Renal pelvis (tissue), 4 donors: Measurements from ENCODE around the gene KLHDC7A. TPM values are rescaled to one million over a fixed set of nuclear protein-coding genes. Genes with fewer than 3 reads are reported as not detected.
A peak's percentile ranks its signal among the peaks of the same experiment; 100 is the strongest.

Experiments
- DNase-seq: peaks from one replicate; pipeline ENCODE4 v3.0.0-alpha.2; 2013
- polyA plus RNA-seq, 3 donors: library from polyadenylated mRNA; unstranded; fragments of 120-200 nt; gene quantifications; one replicate each; pipeline ENCODE4 v1.2.1, GENCODE V29; 2013; ENCODE audit not compliant: insufficient read length in 3 of 3

Gene KLHDC7A
- polyA plus RNA-seq, 3 donors: 12.5 to 14.3 (median 13.5) TPM

DNA sequence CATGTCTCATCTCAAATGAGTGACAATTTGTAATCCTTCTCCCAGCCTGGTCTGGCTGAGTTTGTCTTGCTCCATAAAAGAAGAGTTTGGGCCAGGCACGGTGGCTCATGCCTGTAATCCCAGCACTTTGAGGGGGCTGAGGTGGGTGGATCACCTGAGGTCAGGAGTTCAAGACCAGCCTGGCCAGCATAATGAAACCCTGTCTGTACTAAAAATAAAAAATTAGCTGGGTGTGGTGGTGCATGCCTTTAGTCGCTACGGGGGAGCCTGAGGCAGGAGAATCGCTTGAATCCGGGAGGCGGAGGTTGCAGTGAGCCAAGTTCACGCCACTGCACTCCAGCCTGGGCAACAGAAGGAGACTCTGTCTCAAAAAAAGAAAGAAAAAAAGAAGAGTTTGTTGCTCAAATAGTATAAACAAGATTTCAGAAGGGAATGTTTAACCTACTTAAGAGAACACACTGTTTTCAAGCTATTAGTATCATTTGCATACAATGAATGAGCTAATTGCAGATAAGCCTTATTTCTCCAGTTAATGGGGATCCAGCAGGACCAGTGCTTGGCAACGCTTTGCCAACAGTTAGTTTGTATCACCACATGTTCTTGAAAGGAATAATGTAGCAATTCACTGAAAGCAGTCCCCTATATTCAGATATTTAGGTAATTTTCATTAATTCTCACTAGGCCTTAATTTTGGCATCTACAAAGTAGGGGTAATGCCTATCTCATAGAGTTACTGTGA lies 15.9 kb downstream of the KLHDC7A start:
- DNase-seq: no peak

DNA sequence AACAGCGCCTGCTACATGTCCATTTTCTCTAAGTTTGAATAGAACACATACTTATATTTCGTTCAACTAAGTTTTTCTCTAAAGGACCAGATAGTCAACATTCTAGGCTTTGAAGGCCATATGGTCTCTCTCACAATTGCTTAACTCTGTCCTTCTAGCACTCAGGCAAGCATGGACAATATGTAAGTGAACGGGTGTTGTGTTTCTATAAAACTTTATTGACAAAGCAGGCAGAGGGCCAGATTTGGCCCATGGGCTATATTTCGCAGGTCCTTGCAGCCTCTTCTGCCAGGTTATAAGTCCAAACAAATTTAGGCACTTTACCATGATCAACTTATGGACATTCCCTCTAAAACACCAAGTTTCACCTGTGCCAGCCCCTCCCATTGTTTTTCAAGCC lies 21.1 kb downstream of the KLHDC7A start:
- no peak for DNase-seq

DNA sequence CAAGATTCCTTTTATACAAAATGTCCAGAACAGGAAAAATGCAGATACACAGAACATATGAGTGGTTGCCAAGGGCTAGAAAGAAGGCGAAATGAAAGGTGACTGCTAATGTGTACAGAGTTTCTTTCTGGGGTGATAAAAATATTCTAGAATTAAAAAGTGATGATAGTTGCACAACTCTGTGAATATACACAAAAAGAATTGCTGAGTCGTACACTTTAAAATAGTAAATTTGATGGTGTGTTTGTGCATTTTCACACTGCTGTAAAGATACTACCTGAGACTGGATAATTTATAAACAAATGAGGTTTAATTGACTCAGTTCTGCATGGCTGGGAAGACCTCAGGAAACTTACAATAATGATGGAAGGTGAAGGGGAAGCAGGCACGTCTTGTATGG lies 23.9 kb downstream of the KLHDC7A start:
- no peak for DNase-seq

DNA sequence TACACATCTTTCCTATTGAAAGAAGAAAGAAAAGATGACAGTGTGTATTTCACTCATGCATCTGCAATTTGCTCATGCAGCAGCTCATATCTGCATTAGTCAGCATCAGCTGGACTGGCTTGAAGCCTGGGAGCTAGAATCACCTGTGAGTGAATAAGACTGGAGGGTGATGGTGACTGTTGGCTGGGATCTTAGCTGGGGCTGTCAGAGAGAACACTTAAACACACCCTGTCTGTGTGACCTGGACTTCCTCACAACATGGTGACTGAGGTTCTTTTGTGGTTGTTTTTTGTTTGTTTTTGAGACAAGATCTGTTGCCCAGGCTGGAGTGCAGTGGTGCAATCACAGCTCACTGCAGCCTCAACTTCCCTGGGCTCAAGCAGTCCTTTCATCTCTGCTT lies 24.9 kb downstream of the KLHDC7A start:
- no peak for DNase-seq

DNA sequence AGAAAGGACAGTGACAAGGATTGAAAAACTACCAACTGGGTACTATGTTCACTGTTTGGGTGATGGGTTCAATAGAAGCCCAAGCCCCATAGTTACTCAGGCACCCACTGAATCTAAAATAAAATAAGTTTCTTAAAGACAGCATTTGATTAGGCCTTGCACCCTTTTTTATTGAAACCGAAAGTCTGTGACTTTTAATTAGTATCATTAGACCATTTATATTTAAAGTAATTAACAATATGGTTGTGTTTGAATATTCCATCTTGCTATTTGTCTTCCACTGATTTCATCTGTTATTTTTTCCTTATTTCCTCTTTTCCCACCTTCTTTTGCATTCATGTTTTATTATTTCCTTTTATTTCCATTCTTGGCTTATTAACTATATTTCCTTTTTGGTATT lies 27.4 kb downstream of the KLHDC7A start:
- no peak for DNase-seq

DNA sequence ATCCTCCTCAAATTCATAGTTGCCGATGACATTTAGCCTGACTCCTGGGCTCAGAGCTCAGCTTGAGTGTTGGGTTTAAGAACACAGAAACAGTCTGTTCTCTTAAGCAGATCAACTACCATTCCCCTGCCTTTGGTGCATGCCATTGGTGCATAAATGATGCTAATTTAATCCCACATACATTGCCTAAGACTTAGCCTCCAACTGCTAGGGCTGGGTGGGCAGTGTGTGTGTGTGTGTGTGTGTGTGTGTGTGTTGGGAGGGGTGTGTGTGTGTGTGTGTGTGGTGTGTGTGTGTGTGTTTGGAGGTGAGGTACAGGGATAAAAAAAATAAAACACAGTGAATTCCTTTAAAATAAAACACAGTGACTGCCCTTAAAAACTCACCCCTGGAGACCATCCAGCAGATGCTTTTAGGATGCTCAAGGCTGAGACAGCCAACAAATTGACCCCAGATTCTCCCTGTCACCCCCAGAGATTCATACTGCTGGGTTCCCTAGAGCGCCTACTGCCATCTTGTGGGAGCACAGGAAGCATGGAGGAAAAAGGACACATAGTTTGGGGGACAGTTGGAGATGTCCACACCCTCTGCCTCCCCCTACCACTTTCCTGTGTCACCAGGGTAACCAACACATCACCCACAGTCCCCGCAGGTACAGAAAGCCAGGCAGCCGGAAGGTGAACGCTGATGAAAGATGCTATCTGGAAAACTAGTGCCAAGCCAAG lies 30.6 kb downstream of the KLHDC7A start:
- DNase-seq: no peak

GRCh38 chr1:18511874-18512150 lies 31.1 kb downstream of the KLHDC7A start:
- DNase-seq: no peak

- DNase-seq: no peak
Observed at GRCh38 chr1:18512883-18513282, 32.2 kb downstream of the KLHDC7A start.

GRCh38 chr1:18513995-18514394 lies 33.3 kb downstream of the KLHDC7A start:
- peak; percentile 34 for DNase-seq

- DNase-seq: no peak
Observed at GRCh38 chr1:18515120-18515667, 34.5 kb downstream of the KLHDC7A start.

- DNase-seq: no peak
Observed at GRCh38 chr1:18516473-18516872, 35.7 kb downstream of the KLHDC7A start.

- no peak for DNase-seq
Observed at GRCh38 chr1:18526436-18527275, 45.9 kb downstream of the KLHDC7A start.

- DNase-seq: no peak
Observed at GRCh38 chr1:18527514-18527913, 46.8 kb downstream of the KLHDC7A start.

- DNase-seq: no peak
Observed at GRCh38 chr1:18527921-18528320, 47.2 kb downstream of the KLHDC7A start.

DNA sequence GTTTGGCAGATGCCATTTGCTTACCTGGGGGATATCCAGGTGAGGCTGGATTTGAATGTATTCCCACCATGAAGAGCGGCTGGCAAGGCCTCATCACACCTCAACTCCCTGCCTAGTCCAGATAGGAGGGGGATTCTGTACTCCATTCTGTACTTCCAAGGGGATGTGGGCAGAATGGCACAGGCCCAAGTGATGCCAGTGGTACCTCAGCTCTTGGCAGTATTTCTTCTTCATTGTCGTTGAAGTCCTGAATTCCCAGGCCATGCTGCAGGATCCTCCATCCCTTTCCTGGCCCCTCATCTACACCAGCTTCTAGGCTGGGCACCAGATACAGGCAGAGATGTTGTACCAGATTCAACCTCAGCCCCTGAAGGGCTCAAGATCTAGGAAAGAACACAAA lies 47.9 kb downstream of the KLHDC7A start:
- DNase-seq: no peak

DNA sequence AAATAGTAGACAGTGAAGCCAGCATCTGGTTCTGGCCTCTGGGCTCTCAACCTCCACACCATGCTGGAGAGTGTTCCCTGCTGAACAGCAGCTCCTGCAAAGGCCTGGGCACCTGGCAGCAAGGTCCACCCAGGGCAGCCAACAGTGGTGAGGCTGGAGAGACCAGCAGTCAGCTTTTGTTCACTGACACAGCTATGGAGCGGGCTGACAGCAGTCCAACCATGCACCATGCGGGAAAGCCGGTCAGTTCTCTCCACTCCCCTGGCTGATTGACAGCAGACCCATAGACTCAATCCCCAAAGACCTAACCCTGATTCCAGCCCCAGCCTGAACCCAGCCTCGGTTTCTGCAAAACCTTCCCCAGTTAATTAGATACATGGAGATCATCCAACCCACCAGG lies 49.0 kb downstream of the KLHDC7A start:
- no peak for DNase-seq

- no peak for DNase-seq
Observed at GRCh38 chr1:18530587-18531502, 50.1 kb downstream of the KLHDC7A start.

DNA sequence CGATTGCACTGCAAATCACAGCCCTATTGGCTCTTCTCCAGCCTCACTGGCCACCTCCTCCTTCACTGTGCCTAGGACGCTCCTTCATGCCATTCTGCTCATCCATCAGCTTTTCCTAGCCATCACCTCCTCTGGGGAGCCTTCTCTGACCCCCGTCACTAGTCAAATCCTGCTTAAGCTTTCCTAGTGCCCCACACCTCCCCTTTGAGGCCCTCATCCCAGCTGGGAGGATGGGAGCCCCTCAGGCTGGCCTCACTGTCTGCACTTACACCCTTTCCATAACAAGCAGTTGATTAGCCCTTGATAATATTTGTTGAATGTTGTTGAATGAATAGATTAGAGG lies 50.7 kb downstream of the KLHDC7A start:
- DNase-seq: no peak

DNA sequence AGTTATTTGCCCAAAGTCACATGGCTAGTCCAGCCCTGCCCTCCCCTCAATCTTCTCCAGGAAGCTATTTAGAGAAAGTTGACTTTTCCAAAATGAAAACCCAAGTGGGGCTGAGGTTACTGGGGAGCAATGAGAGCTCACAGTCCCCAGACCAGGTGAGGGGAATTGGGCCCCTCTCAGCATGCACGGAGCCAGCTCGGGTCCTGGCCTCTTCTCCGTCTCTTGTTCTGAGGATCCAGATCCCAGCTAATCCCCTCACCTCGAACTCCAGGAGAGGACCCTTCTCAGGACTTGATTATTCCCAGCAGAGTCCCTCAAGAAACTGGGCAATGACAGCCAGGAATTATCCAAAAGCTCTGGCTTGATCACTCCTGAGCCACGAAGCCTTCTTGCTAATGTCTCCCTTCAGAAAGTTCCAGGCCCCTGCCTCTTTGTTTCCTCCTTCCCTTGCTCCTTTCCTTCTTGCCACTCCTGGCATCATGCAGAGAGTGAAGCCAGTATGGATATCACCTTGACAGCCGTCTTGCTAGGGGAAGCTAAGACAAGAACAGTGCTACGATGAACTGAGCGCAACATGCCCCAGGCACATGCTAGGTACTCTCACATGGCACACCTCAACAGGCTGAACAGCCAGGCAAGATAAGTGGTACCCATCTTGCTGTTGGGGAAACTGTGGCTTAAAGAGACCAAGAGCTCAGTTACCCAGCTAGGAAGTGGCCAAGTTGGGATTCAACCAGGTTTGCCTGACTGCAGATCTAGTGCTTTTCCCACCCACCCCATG lies 51.9 kb downstream of the KLHDC7A start:
- DNase-seq: no peak

DNA sequence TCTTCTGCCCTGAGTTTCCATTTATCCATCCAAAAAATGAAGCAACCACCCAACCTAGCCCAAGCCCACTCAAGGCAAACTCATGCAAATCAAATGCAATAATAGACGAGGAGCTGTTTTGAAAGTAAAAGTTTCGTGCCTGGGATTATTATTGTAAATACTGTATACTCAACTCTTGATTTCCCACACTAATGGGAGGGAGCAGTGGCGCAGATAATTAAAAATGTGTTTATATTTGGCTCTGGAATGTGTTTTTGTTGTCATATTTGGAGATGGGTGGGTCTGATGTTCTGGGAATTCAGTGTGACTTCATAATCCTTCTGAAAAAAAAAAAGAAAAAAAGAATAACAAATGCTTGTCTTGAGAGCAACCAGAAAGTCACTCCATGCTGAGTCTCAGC lies 52.5 kb downstream of the KLHDC7A start:
- no peak for DNase-seq

GRCh38 chr1:18534810-18535205 lies 54.1 kb downstream of the KLHDC7A start:
- no peak for DNase-seq
